Upper lobe of left lung (tissue), 4 donors: Measurements from ENCODE around the gene LYPD6B.

Experiments
- CTCF ChIP-seq, 6 experiments: fragments of 450-650 bp in 4 of 6; fragments of 200-600 bp in 2 of 6; sonication (generic) in 2 of 6; IDR thresholded peaks; one replicate each; pipeline ENCODE4 v1.5.1; 2016 to 2019; ENCODE audit warnings: antibody characterized with exemption in 6 of 6
- POLR2A ChIP-seq, 4 donors: fragments of 450-650 bp; IDR thresholded peaks; one replicate each; pipeline ENCODE4 v1.5.1; 2016 to 2017; ENCODE audit warnings: antibody characterized with exemption in 4 of 4, mild to moderate bottlenecking in 2 of 4
- POLR2AphosphoS5 ChIP-seq, 2 donors: sonication (generic); formaldehyde crosslinking; IDR thresholded peaks; one replicate each; pipeline ENCODE4 v1.5.1; 2017; ENCODE audit warnings: antibody characterized with exemption in 2 of 2

- TF ChIP-seq POLR2A (IDR thresholded peaks at IDR 0.05) (no peak), CTCF (IDR thresholded peaks at IDR 0.05) (no peak), POLR2AphosphoS5 (IDR thresholded peaks at IDR 0.05) (no peak)
Measured at GRCh38 chr2:149033716-149034115, 4.8 kb upstream of the LYPD6B start.
